SJSA1 (cell line): ENCODE measurements around the gene RHOT2. TPM values are rescaled to one million over a fixed set of nuclear protein-coding genes. Genes with fewer than 3 reads are reported as not detected.

ENCODE experiments used
- DNase-seq, 2 experiments: peaks; one replicate each; pipeline ENCODE4 v3.0.0-alpha.2; 2015 to 2020; ENCODE audit warnings: low spot score in 2 of 2, low read depth in 1 of 2
- H3K27ac ChIP-seq: fragments of 250-450 bp; sonication (Bioruptor Pico); 2 replicates; pipeline ENCODE4 v1.5.1; 2020; ENCODE audit warnings: mild to moderate bottlenecking, moderate library complexity
- H3K27me3 ChIP-seq: fragments of 250-450 bp; sonication (Bioruptor Pico); replicated peaks from 2 replicates; pipeline ENCODE4 v1.5.1; 2020; ENCODE audit warnings: mild to moderate bottlenecking, moderate library complexity
- H3K36me3 ChIP-seq: fragments of 250-450 bp; sonication (Bioruptor Pico); 2 replicates; pipeline ENCODE4 v1.5.1; 2020; ENCODE audit warnings: mild to moderate bottlenecking
- H3K4me1 ChIP-seq: fragments of 250-450 bp; sonication (Bioruptor Pico); replicated peaks from 2 replicates; pipeline ENCODE4 v1.6.1; 2021; ENCODE audit warnings: mild to moderate bottlenecking
- H3K4me3 ChIP-seq: fragments of 250-450 bp; sonication (Bioruptor Pico); 2 replicates; pipeline ENCODE4 v1.5.1; 2020; ENCODE audit warnings: mild to moderate bottlenecking
- H3K9me3 ChIP-seq: fragments of 250-450 bp; sonication (Bioruptor Pico); replicated peaks from 2 replicates; pipeline ENCODE4 v1.5.1; 2020; ENCODE audit warnings: mild to moderate bottlenecking
- total RNA-seq: library from RNA; depleted of rRNA; stranded (reverse); fragments of >200 nt; shearing (Covaris generic); gene quantifications from 2 replicates; pipeline ENCODE4 v1.2.3, GENCODE V29; 2014; rRNA removed

Gene RHOT2
- total RNA-seq: 51.2 and 64.3 TPM in 2 replicates

DNA sequence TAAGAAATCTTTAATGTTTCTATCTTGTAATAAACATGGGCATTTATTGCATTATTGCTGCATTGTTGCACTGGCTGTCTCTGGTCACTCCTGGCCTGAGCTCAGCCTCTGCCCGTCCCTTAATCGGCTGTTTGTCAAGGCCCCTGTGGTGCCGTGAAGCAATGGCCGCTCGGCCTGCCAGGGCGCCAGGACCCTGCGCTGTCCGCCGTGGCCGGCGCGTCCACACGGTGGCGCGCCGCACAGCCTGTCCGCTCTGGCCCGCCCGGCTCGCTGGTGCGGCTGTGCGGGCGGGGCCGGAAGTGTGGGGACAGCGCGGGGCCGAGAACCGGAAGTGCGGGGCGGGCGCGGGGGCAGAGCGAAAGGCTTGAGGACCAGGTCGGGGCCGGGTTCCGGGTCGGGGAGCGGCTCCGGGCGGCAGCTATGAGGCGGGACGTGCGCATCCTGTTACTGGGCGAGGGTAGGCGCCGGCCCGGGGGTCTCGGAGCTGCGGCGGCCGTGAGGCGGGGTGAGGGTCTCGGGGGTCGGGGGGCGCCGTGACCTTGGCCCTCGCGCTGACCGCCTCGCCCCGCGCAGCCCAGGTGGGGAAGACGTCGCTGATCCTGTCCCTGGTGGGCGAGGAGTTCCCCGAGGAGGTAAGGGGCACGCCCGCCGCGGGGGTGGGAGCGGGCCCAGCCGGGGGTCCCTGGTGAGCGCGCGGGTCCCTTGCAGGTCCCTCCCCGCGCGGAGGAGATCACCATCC, at the start of gene RHOT2:
TSS of gene RHOT2 (plus strand) at position 353 of the 739 bp plus-strand sequence. CDS start at position 421, 68 bp downstream.
- Histone ChIP-seq H3K9me3 (no peaks in the 10 kb centered on the region), H3K4me1 (peaks cover 10% of the 10 kb centered on the region), H3K27me3 (no peaks in the 10 kb centered on the region), H3K4me3 (peak within 1 kb of the TSS; percentile 80), H3K27ac (peak within 1 kb of the TSS; percentile 23; the same call in 1 of the 2 replicates), H3K36me3 (peaks cover 58% of the 10 kb centered on the region)
- DNase-seq: peak; percentile 68 to 93

DNA sequence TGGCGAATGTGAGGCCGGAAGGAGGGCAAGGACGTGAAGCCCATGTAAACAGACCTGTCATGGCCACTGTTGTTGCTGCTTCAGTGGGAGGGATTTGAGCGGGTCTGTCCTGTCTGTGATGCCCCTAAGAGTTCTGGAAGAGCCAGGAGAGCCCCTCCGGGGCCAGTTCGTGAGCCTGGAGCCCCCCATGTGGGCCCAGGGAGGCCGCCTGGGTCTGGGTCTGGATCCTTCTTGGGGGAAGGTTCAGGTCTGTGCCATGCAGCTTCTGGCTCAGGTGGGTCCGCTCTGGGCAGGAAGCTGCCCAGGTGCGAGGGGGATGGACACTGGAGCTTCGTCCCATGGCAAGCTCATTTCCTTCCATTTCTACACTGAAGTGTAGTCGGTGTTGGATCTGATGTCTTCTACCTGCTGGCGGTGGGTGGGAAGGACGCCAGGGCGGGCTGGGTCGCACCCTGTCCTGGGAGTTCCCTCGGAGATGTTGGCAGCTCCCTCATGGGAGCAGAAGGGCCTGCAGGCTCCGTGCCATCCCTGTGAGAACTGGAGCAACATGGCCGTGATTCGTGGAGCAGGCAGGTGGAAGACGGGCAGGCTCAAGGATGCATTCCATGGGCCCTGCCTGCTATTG, 48.3 kb upstream of the RHOT2 start:
- H3K9me3 ChIP-seq: no peaks in the 10 kb centered on the region
- no peaks in the 10 kb centered on the region for H3K4me1 ChIP-seq
- no peak overlapping the region for H3K27ac ChIP-seq
- no peak overlapping the region for H3K4me3 ChIP-seq
- H3K36me3 ChIP-seq: no peaks in the 10 kb centered on the region
- H3K27me3 ChIP-seq: no peaks in the 10 kb centered on the region
- no peak for DNase-seq

DNA sequence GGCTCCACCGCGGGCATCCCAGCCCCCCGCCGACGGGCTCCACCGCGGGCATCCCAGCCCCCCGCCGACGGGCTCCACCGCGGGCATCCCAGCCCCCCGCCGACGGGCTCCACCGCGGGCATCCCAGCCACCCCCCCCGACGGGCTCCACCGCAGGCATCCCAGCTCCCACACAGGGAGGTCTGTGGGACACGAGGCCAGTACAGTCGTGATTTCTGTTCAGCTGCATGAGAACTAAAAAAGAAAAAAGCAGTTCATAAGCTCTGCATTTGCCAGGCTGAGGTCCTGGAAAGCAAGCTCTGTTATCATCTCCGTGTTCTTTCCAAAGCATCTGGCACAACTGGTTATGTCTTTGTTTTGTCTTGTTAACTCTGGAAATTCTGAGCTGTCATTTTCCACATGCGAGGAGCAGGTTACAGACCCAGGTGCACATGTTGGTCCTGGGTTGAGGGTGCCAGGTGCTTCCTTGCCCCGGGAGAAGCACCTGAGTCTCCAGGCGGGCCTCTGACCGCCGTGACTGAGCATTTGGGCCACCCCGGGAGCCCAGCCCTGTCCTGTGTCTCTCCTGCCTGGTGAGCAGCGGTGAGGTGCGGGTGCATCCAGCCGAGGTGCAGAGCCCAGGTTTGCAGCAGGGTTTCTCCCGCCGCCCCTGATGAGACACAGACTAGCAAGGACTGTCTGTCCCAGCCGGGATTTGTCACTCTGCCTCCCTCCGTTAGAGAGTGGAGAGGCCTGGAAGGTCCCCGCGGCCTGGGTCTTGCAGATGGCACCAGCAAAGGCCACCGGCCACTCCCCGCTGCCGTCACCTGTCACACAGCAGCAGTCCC, 47.0 kb upstream of the RHOT2 start:
- H3K4me1 ChIP-seq: no peaks in the 10 kb centered on the region; the same call in 1 of the 2 replicates
- no peaks in the 10 kb centered on the region for H3K27me3 ChIP-seq
- no peak for DNase-seq
- H3K27ac ChIP-seq: no peak overlapping the region
- H3K4me3 ChIP-seq: no peak overlapping the region
- peaks cover 6% of the 10 kb centered on the region for H3K36me3 ChIP-seq
- H3K9me3 ChIP-seq: no peaks in the 10 kb centered on the region

DNA sequence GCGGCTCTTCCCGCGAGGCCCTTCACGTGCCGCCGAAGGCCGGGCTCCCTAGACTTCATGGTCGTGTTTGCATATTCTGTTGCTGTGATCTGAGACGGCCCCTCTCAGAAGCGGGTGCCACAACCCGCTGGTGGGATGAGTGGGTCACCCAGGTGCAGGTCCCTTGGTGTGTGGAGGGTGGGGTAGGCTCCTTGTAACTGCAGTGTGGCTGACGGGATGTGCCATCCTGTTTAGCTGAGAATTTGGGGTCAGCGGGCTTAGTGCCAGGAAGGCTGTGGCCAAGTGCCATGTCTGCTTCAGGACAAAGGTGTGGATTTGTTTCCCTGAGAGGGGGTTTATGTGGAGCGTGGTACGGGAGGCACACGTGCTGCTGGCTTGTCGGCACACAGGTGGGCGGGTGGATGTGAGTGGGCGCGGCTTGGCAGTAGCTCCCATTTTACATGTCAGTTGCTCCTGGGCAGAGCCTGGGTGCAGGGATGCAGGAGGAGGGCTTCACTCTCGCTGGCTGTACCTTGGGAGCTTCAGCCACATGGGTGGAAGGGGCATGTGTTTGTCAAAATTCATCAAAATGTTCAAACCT, 46.3 kb upstream of the RHOT2 start:
- no peak for DNase-seq
- Histone ChIP-seq H3K36me3 (peaks cover 12% of the 10 kb centered on the region), H3K4me3 (no peak overlapping the region), H3K4me1 (peaks cover 6% of the 10 kb centered on the region), H3K27ac (no peak overlapping the region), H3K27me3 (no peaks in the 10 kb centered on the region), H3K9me3 (no peaks in the 10 kb centered on the region)

DNA sequence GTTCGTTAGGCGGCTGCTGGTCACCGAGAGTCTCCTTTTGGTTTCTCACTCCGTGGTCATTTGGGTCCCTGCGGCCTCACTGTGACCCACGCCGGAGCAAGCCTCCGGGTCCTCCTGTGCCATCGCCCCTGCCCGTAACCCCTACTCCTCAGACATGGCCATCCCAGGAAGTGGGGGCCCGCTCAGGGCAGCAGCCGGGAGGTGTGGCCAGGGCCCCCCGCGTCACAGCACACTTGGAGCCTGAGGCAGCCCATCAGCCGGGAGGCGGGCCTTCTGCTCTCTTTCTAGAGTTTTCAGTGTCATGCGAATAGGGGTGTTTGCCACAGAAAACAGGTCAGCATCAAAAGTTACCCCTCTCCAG, 45.0 kb upstream of the RHOT2 start:
- no peak overlapping the region for H3K4me3 ChIP-seq
- H3K27me3 ChIP-seq: no peaks in the 10 kb centered on the region
- H3K36me3 ChIP-seq: peaks cover 18% of the 10 kb centered on the region
- H3K4me1 ChIP-seq: peaks cover 19% of the 10 kb centered on the region
- no peak overlapping the region for H3K27ac ChIP-seq
- no peaks in the 10 kb centered on the region for H3K9me3 ChIP-seq
- no peak for DNase-seq

DNA sequence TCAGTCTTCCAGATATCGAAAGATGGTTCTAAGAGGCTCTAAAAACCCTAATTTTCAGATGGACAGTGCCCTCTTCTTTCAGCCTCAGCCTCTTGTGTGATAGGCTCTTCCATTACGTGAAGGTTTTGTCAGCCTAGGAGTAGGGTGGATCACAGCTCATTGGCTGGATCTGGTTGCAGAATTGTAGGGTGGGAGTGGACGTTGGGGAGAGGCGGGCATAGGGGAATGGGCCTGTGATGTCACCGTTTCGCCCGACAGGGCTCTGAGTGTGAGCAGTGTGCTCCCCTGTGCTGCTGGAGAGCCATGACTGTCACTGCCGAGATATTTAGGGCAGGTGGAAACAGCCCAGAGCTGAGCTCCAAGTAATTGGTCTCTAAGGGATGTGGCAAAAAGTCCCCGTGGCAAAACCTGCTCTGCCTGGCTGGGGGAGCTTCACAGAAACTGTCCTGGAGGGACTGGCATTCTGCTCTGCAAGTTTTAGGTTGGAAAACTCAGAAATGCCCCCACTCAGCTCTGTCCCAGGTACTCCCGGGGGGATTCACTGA, 43.3 kb upstream of the RHOT2 start:
- Histone ChIP-seq H3K36me3 (peaks cover 18% of the 10 kb centered on the region), H3K27me3 (no peaks in the 10 kb centered on the region), H3K9me3 (no peaks in the 10 kb centered on the region), H3K4me3 (no peak overlapping the region), H3K4me1 (peaks cover 20% of the 10 kb centered on the region), H3K27ac (no peak overlapping the region)
- no peak for DNase-seq

DNA sequence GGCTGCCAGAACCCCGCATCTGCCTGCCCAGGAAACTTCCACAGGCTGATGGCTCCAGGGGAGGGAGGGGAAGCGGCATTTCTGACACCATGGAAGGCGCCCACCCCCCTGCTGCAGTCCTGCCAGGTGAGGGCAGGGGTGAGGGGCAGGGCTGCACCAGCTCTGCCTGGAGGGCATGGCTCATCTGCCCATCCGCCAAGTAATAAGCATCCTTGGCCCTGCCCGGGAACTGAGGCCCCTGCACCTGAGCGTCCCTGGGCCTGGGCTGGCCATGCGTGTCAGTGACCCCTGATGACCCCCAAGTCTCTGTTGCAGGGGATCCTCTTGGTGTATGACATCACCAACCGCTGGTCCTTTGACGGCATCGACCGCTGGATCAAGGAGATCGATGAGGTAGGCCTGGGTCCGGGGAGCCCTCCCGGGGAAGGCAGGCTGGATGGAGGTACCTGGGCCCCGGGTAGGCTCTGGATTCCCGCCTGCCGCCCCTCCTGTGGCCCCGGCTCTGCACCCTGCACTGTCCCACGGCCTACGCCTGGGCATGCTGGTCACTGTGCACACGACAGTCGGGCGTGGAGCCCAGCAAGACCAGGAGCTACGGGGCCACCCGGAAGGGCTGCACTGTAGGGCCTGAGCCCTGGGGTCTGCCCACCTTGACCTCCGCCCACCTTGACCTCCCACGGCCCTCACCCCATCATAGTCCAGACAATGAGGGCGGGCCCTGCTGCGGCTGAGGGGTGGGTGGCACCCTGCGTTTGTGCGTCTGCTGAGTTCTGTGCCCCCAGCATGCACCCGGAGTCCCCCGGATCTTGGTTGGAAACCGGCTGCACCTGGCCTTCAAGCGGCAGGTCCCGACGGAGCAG, 42.6 kb upstream of the RHOT2 start:
- Histone ChIP-seq H3K4me1 (peaks cover 20% of the 10 kb centered on the region), H3K36me3 (peaks cover 18% of the 10 kb centered on the region), H3K27me3 (no peaks in the 10 kb centered on the region), H3K9me3 (no peaks in the 10 kb centered on the region), H3K4me3 (no peak overlapping the region), H3K27ac (no peak overlapping the region)
- no peak for DNase-seq

DNA sequence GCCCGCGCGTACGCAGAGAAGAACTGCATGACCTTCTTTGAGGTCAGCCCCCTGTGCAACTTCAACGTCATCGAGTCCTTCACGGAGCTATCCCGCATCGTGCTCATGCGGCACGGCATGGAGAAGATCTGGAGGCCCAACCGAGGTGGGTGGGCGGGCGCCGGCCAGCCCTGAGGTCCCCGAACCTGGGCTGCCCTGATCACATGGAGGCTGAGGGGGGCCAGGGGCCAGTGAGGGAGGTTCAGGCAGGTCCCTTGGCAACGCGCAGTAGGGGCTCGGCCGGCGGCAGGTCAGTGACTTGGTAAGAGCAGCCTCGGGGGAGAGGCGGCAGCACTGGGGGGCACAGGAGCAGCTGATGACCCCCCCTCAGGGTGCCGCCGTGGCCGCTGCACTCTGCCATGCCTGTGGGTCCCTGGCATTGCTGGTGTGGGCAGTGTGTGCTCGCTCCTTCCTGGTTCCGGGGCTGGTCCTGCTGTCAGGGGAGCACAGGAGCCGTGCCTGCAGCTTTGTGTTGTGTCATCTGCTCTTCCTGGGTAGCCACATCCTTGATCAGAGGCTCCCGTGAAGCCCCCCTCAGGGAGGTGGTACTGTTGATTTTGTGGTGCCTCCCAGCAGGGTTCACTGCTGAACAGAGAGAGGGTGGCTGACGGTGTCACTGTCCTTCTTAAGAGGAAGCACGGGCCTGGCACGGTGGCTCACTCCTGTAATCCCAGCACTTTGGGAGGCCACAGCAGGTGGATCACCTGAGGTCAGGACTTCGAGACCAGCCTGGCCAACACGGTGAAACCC, 41.8 kb upstream of the RHOT2 start:
- H3K27me3 ChIP-seq: no peaks in the 10 kb centered on the region
- H3K4me1 ChIP-seq: peaks cover 23% of the 10 kb centered on the region
- H3K4me3 ChIP-seq: no peak overlapping the region
- DNase-seq: no peak
- peaks cover 18% of the 10 kb centered on the region for H3K36me3 ChIP-seq
- peak overlapping the region; percentile 45 for H3K27ac ChIP-seq
- no peaks in the 10 kb centered on the region for H3K9me3 ChIP-seq

DNA sequence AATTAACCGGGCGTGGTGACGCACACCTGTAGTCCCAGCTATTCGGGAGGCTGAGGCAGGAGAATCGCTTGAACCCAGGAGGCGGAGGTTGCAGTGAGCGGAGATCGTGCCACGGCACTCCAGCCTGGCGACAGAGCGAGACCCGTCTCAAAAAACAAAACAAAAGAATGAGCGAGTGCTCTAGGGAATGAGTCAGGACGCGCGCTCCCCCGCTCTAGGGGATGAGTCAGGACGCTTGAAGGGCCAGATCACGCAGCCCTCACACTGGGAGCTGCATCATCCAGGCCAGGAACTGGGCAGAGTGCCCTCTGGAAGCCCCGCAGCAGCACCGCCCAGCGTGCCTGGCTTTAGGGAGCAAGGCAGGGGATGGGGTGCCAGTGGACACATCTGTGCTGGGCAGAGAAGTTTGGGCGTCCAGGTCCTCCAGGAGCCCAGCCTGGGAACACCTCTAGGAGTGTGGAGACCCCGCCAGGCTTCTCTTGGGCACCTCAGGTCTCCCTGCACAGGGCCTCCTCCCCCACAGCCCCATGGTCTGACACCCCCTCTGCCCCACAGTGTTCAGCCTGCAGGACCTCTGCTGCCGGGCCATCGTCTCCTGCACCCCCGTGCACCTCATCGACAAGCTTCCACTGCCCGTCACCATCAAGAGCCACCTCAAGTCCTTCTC, 41.0 kb upstream of the RHOT2 start:
- Histone ChIP-seq H3K9me3 (no peaks in the 10 kb centered on the region), H3K27me3 (no peaks in the 10 kb centered on the region), H3K4me1 (peaks cover 23% of the 10 kb centered on the region), H3K27ac (peak overlapping the region; percentile 45), H3K36me3 (peaks cover 18% of the 10 kb centered on the region), H3K4me3 (no peak overlapping the region)
- peak; percentile 85 to 96 for DNase-seq

DNA sequence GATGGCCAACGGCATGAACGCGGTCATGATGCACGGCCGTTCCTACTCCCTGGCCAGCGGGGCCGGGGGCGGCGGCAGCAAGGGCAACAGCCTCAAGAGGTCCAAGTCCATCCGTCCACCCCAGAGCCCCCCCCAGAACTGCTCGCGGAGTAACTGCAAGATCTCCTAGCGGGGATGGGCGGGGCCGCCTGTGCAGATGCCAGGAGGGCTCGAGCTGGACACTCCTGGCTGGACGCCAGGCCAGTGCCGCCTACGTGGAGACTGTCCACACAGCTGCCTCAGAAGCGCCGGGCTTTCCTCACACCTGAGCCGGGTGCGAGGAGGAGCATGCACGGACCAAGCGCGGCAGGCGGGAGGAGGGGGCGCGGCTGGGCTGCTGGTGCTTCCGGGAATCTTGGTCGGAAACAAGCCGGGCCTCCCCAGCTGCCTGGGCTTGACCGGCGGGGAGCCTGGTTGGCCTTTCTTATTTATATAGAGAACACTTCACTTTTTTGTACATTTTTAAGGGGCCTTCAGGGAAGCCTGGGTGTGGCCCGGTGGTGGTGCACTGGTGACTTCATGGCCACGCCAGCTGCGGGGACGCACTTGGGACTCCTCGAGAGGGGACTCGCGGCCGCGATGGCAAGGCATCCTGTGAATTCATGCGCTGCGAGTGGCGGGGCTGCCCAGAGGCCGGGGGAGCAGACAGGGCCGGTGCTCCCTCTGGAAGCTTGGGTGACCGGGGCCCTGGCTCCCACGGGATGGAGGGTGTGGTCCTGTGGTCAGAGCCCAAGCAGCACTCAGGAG, 40.3 kb upstream of the RHOT2 start:
- Histone ChIP-seq H3K4me1 (peaks cover 23% of the 10 kb centered on the region), H3K27me3 (no peaks in the 10 kb centered on the region), H3K36me3 (peaks cover 18% of the 10 kb centered on the region), H3K27ac (no peak overlapping the region), H3K4me3 (no peak overlapping the region), H3K9me3 (no peaks in the 10 kb centered on the region)
- no peak for DNase-seq

DNA sequence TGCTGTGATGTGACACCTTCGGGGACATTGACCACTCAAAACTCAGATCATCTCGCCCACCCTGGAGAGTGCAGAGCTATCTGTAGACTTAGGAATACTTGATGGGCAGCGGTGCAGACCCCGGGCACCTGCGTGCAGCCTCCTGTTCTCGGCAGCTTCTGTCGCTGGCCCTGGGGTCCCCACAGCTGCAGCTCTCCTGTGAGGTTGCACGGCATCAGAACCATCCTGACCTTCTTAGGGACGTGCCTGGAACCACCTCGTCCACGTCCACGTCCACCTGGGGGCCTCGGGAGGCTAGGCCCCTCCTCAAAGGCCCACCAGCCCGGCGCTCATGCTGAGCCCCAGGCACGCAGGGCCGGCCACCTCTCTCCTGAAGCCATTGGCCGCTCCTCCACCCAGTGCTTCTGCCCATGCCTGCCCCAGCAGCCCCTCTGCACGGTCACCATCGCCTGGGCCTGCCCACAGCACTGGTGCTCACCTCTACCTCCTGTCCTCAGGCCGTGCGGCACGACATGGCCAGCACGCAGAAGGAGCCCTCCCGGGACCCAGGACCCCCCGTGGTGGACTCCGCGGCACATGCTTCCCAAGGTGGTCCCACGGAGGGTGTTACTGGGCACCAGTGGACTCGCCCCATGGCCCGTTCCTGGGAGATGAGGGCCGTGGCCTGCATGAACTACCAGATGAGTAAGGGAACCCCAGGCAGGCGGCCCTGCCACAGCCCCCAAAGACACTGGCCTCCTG, 39.4 kb upstream of the RHOT2 start:
- Histone ChIP-seq H3K27ac (no peak overlapping the region), H3K9me3 (no peaks in the 10 kb centered on the region), H3K27me3 (no peaks in the 10 kb centered on the region), H3K4me3 (no peak overlapping the region), H3K36me3 (peaks cover 23% of the 10 kb centered on the region), H3K4me1 (peaks cover 23% of the 10 kb centered on the region)
- DNase-seq: no peak
